A549 (cell line): ENCODE results near the gene SERINC5. TPM values are rescaled to one million over a fixed set of nuclear protein-coding genes. Genes with fewer than 3 reads are reported as not detected.

Experiments
- ATAC-seq, 2 experiments: fragments of 200-7000 bp in 1 of 2; fragments of >200 bp in 1 of 2; cut with Nextera tagmentation in 1 of 2; cut with Tn5 transposase in 1 of 2; 3 replicates each; pipeline versions ENCODE4 v1.8.0 to v1.9.1; 2018 to 2020; ENCODE audit warnings: mild to moderate bottlenecking in 1 of 2, moderate library complexity in 1 of 2
- CTCF ChIA-PET: fragments of 300-600 bp; sonication (Branson Sonifier 250); formaldehyde crosslinking; extraction: SDS; loops from one replicate; lab custom pipeline; 2021; ENCODE audit warnings: antibody characterized with exemption, inconsistent platforms; lab: Yijun Ruan, JAX
- POLR2A ChIA-PET: fragments of 350-600 bp; formaldehyde crosslinking; extraction: SDS; loops from one replicate; lab custom pipeline; 2021; ENCODE audit warnings: antibody characterized with exemption, inconsistent platforms; lab: Yijun Ruan, JAX
- DNase-seq, 2 experiments: peaks; one replicate each; pipeline versions ENCODE4 v3.0.0 to v3.0.0-alpha.2; 2011 to 2016; ENCODE audit warnings: low read depth in 1 of 2, low spot score in 1 of 2
- FAIRE-seq: peaks from 2 replicates; lab custom pipeline; 2011; peaks lifted over from hg19 to GRCh38; lab: Jason Lieb, UNC
- H3K27ac ChIP-seq, 2 experiments: fragments of >200 bp; sonication (Bioruptor Twin); formaldehyde crosslinking; 3 replicates each; pipeline ENCODE4 v1.5.1; 2016 to 2017
- H3K4me1 ChIP-seq: fragments of >200 bp; sonication (Bioruptor Twin); formaldehyde crosslinking; 3 replicates; pipeline ENCODE4 v1.6.1; 2016
- H3K4me2 ChIP-seq: fragments of >200 bp; sonication (Bioruptor Twin); formaldehyde crosslinking; 3 replicates; pipeline ENCODE4 v1.6.1; 2016
- H3K4me3 ChIP-seq: fragments of >200 bp; sonication (Bioruptor Twin); formaldehyde crosslinking; 3 replicates; pipeline ENCODE4 v1.5.1; 2016
- H3K9me3 ChIP-seq: fragments of >200 bp; sonication (Bioruptor Twin); formaldehyde crosslinking; 3 replicates; pipeline ENCODE4 v1.6.1; 2016
- EHMT2 ChIP-seq: fragments of 200-600 bp; sonication (generic); IDR thresholded peaks from 2 replicates; pipeline ENCODE4 v1.6.1; 2016; ENCODE audit warnings: antibody characterized with exemption, low read depth, mild to moderate bottlenecking, moderate library complexity
- FOSL2 ChIP-seq, 2 experiments: fragments of 450-650 bp in 1 of 2; fragments of >200 bp in 1 of 2; sonication (Bioruptor Twin) in 1 of 2; formaldehyde crosslinking; IDR thresholded peaks; 2 replicates each; pipeline versions ENCODE4 v1.5.0 to v1.6.1; 2016 to 2020; ENCODE audit warnings: mild to moderate bottlenecking in 1 of 2, moderate library complexity in 1 of 2
- GATA3 ChIP-seq: IDR thresholded peaks from 2 replicates; pipeline ENCODE4 v1.6.1; 2012; ENCODE audit warnings: borderline replicate concordance
- HDAC2 ChIP-seq: fragments of 200-600 bp; sonication (generic); IDR thresholded peaks from 2 replicates; pipeline ENCODE4 v1.6.1; 2016
- HEYL ChIP-seq: fragments of 250-450 bp; sonication (Bioruptor Pico); IDR thresholded peaks from 2 replicates; pipeline ENCODE4 v1.8.0; 2021; ENCODE audit warnings: mild to moderate bottlenecking, moderate library complexity
- HOXB13 ChIP-seq: fragments of 250-450 bp; sonication (Bioruptor Pico); IDR thresholded peaks from 2 replicates; pipeline ENCODE4 v1.5.0; 2020; ENCODE audit warnings: low read depth, mild to moderate bottlenecking, moderate library complexity
- JUNB ChIP-seq: fragments of >200 bp; sonication (Bioruptor Twin); formaldehyde crosslinking; IDR thresholded peaks from 2 replicates; pipeline ENCODE4 v1.6.1; 2016
- KDM1A ChIP-seq: fragments of 200-600 bp; sonication (generic); IDR thresholded peaks from 2 replicates; pipeline ENCODE4 v1.6.1; 2016; ENCODE audit warnings: low read depth, mild to moderate bottlenecking
- KDM5A ChIP-seq: fragments of 200-600 bp; sonication (generic); IDR thresholded peaks from 2 replicates; pipeline ENCODE4 v1.6.1; 2016; ENCODE audit warnings: antibody characterized with exemption, mild to moderate bottlenecking
- MAZ ChIP-seq: fragments of 150-350 bp; IDR thresholded peaks from 2 replicates; pipeline ENCODE4 v1.6.1; 2014; ENCODE audit warnings: antibody characterized with exemption, low read depth, low read length, borderline replicate concordance
- NFE2L2 ChIP-seq: fragments of 150-350 bp; conservative IDR thresholded peaks from 2 replicates; pipeline ENCODE4 v1.6.1; 2014; ENCODE audit warnings: low read length
- NPAS2 ChIP-seq: fragments of 250-450 bp; sonication (Bioruptor Pico); IDR thresholded peaks from 2 replicates; pipeline ENCODE4 v1.8.0; 2022; ENCODE audit warnings: mild to moderate bottlenecking, moderate library complexity, borderline replicate concordance
- NR3C1 ChIP-seq: fragments of >200 bp; sonication (Bioruptor Twin); formaldehyde crosslinking; IDR thresholded peaks from 3 replicates; pipeline ENCODE4 v1.6.1; 2017
- RAD21 ChIP-seq, 2 experiments: fragments of >200 bp in 1 of 2; sonication (Bioruptor Twin) in 1 of 2; formaldehyde crosslinking in 1 of 2; IDR thresholded peaks in 1 of 2; conservative IDR thresholded peaks in 1 of 2; 2 replicates in 1 of 2; 3 replicates in 1 of 2; pipeline ENCODE4 v1.6.1; 2012 to 2018; ENCODE audit warnings: inconsistent platforms in 1 of 2
- RARB ChIP-seq: fragments of 250-450 bp; sonication (Bioruptor Pico); IDR thresholded peaks from 2 replicates; pipeline ENCODE4 v1.8.0; 2021; ENCODE audit warnings: mild to moderate bottlenecking, moderate library complexity
- RNF2 ChIP-seq: fragments of 200-600 bp; sonication (generic); IDR thresholded peaks from 2 replicates; pipeline ENCODE4 v1.6.1; 2016; ENCODE audit warnings: low read depth, mild to moderate bottlenecking, antibody characterized with exemption, moderate library complexity, borderline replicate concordance
- TFCP2L1 ChIP-seq: fragments of 250-450 bp; sonication (Bioruptor Pico); IDR thresholded peaks from 2 replicates; pipeline ENCODE4 v1.5.0; 2021; ENCODE audit warnings: mild to moderate bottlenecking
- TP53 ChIP-seq: fragments of 250-450 bp; sonication (Bioruptor Pico); IDR thresholded peaks from 2 replicates; pipeline ENCODE4 v1.5.0; 2021; ENCODE audit warnings: mild to moderate bottlenecking, moderate library complexity
- ZNF302 ChIP-seq: fragments of 250-450 bp; sonication (Bioruptor Pico); IDR thresholded peaks from 2 replicates; pipeline ENCODE4 v1.9.0; 2021; ENCODE audit warnings: inconsistent platforms, mild to moderate bottlenecking, moderate library complexity
- WGBS: methylation state at CpG from one replicate; pipeline ENCODE4 v1.1.6; 2017; ENCODE audit errors: missing lambda C conversion rate; 5-methylcytosine and 5-hydroxymethylcytosine counted together
- polyA plus RNA-seq, 4 experiments: library from polyadenylated mRNA; depleted of rRNA in 3 of 4; stranded (reverse); fragments of >200 nt; fragmentation: RNase III in 1 of 4; extraction: RNeasy Plus Mini Kit Qiagen cat#74134 plus additional on column Dnase treatment in 1 of 4; gene quantifications; 2 replicates in 3 of 4; 3 replicates in 1 of 4; pipeline ENCODE4 v1.2.3, GENCODE V29; 2011 to 2017
- TF ChIP-seq, protein P1 (sequence below): fragments of >200 bp; sonication (Bioruptor Twin); formaldehyde crosslinking; IDR thresholded peaks from 3 replicates; pipeline ENCODE4 v1.6.1; 2016
- TF ChIP-seq, protein P2 (sequence below): IDR thresholded peaks from 2 replicates; pipeline ENCODE4 v1.6.1; 2012
- TF ChIP-seq, protein P3 (sequence below): fragments of 200-600 bp; sonication (generic); IDR thresholded peaks from 2 replicates; pipeline ENCODE4 v1.6.1; 2016; ENCODE audit warnings: antibody characterized with exemption, mild to moderate bottlenecking, moderate library complexity
- TF ChIP-seq, protein P4 (sequence below): fragments of 150-350 bp; IDR thresholded peaks from 2 replicates; pipeline ENCODE4 v1.6.1; 2014; ENCODE audit warnings: low read depth, mild to moderate bottlenecking, low read length
- TF ChIP-seq, protein P5 (sequence below): fragments of >200 bp; sonication (Bioruptor Twin); formaldehyde crosslinking; IDR thresholded peaks from 3 replicates; pipeline ENCODE4 v1.5.1; 2016

Gene SERINC5
- polyA plus RNA-seq, 2 of the 4 experiments (the other 2 are of a cell fraction): 7.0 to 13.4 TPM

DNA sequence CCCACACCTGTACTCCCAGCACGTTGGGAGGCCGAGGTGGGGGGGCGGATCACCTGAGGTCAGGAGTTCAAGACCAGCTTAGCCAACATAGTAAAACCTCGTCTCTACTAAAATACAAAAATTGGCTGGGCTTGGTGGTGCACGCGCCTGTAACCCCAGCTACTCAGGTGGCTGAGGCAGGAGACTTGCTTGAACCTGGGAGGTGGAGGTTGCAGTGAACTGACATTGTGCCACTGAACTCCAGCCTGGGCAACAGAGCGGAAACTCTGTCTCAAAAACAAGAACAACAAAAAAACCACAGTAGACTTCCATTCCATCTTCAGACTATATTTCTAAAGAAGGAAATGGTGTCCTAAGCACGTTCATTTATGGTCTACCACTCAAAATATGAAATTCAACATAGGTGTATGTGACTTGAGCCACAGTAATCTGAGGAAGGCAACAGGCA, 14.2 kb upstream of the SERINC5 start:
- no peak overlapping the region for H3K27ac ChIP-seq
- TF ChIP-seq NFE2L2 (no peak), EHMT2 (no peak), GATA3 (no peak), ZNF302 (CRISPR knock-in tag) (no peak), FOSL2 (IDR thresholded peaks at IDR 0.05) (no peak), FOSL2 (CRISPR knock-in tag; IDR thresholded peaks at IDR 0.05) (no peak), TFCP2L1 (CRISPR knock-in tag) (no peak), RARB (CRISPR knock-in tag) (no peak), HDAC2 (no peak), HEYL (no peak), JUNB (no peak), NPAS2 (no peak), NR3C1 (no peak), KDM1A (no peak), KDM5A (no peak), MAZ (no peak)
- TF ChIP-seq, protein P1, sequence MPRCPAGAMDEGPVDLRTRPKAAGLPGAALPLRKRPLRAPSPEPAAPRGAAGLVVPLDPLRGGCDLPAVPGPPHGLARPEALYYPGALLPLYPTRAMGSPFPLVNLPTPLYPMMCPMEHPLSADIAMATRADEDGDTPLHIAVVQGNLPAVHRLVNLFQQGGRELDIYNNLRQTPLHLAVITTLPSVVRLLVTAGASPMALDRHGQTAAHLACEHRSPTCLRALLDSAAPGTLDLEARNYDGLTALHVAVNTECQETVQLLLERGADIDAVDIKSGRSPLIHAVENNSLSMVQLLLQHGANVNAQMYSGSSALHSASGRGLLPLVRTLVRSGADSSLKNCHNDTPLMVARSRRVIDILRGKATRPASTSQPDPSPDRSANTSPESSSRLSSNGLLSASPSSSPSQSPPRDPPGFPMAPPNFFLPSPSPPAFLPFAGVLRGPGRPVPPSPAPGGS: no peak
- TF ChIP-seq, protein P2, sequence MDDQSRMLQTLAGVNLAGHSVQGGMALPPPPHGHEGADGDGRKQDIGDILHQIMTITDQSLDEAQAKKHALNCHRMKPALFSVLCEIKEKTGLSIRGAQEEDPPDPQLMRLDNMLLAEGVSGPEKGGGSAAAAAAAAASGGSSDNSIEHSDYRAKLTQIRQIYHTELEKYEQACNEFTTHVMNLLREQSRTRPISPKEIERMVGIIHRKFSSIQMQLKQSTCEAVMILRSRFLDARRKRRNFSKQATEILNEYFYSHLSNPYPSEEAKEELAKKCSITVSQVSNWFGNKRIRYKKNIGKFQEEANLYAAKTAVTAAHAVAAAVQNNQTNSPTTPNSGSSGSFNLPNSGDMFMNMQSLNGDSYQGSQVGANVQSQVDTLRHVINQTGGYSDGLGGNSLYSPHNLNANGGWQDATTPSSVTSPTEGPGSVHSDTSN: no peak
- TF ChIP-seq, protein P3, sequence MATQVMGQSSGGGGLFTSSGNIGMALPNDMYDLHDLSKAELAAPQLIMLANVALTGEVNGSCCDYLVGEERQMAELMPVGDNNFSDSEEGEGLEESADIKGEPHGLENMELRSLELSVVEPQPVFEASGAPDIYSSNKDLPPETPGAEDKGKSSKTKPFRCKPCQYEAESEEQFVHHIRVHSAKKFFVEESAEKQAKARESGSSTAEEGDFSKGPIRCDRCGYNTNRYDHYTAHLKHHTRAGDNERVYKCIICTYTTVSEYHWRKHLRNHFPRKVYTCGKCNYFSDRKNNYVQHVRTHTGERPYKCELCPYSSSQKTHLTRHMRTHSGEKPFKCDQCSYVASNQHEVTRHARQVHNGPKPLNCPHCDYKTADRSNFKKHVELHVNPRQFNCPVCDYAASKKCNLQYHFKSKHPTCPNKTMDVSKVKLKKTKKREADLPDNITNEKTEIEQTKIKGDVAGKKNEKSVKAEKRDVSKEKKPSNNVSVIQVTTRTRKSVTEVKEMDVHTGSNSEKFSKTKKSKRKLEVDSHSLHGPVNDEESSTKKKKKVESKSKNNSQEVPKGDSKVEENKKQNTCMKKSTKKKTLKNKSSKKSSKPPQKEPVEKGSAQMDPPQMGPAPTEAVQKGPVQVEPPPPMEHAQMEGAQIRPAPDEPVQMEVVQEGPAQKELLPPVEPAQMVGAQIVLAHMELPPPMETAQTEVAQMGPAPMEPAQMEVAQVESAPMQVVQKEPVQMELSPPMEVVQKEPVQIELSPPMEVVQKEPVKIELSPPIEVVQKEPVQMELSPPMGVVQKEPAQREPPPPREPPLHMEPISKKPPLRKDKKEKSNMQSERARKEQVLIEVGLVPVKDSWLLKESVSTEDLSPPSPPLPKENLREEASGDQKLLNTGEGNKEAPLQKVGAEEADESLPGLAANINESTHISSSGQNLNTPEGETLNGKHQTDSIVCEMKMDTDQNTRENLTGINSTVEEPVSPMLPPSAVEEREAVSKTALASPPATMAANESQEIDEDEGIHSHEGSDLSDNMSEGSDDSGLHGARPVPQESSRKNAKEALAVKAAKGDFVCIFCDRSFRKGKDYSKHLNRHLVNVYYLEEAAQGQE: no peak
- TF ChIP-seq, all 56 proteins: peak for 0
- ChIA-PET CTCF (no interaction called here), POLR2A (no interaction called here)
- 74% methylated on average over 8 of the region's 8 CpGs for WGBS
- ATAC-seq (no peak), DNase-seq (no peak), FAIRE-seq (no peak)
- Histone ChIP-seq H3K4me1 (no peaks in the 10 kb centered on the region), H3K4me2 (no peak overlapping the region), H3K4me3 (no peak overlapping the region), H3K9me3 (no peaks in the 10 kb centered on the region)

DNA sequence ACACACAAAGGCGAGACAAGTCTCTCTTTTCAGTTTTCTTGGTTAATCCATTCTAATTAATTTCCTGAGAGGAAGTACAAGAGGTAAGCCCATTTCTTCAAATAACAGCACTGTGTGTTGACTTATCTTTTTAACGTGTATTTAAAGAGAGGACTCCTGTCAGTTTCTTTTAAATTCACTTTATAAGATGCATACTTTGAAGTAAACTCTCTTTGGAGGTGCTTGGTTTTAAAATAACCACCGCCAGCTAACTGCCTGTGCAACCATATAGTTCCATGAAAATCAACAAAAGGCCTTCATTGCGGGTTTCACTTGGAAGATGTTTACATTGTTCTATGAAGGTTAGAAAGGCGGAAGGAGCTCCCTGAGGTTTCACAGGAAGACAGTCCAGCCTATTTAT, 13.1 kb upstream of the SERINC5 start:
- H3K27ac ChIP-seq: no peak overlapping the region
- H3K9me3 ChIP-seq: no peaks in the 10 kb centered on the region
- 59% methylated on average over 5 of the region's 5 CpGs for WGBS
- DNase-seq (no peak), FAIRE-seq (no peak), ATAC-seq (no peak)
- no peak overlapping the region for H3K4me2 ChIP-seq
- ChIA-PET POLR2A (no interaction called here), CTCF (interaction anchor here (1.1 kb wide), 1 partner anchor 177 kb away, joined by 4 read pairs; no protein-coding TSS in a partner anchor)
- TF ChIP-seq HOXB13 (CRISPR knock-in tag) (no peak), RARB (CRISPR knock-in tag) (no peak), RNF2 (no peak), RAD21 (conservative IDR thresholded peaks at IDR 0.05 in 1 of 2, IDR thresholded peaks at IDR 0.05 in 1 of 2) (no peak), TP53 (CRISPR knock-in tag) (no peak)
- TF ChIP-seq, protein P4, sequence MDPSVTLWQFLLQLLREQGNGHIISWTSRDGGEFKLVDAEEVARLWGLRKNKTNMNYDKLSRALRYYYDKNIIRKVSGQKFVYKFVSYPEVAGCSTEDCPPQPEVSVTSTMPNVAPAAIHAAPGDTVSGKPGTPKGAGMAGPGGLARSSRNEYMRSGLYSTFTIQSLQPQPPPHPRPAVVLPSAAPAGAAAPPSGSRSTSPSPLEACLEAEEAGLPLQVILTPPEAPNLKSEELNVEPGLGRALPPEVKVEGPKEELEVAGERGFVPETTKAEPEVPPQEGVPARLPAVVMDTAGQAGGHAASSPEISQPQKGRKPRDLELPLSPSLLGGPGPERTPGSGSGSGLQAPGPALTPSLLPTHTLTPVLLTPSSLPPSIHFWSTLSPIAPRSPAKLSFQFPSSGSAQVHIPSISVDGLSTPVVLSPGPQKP: no peak
- TF ChIP-seq, protein P5, sequence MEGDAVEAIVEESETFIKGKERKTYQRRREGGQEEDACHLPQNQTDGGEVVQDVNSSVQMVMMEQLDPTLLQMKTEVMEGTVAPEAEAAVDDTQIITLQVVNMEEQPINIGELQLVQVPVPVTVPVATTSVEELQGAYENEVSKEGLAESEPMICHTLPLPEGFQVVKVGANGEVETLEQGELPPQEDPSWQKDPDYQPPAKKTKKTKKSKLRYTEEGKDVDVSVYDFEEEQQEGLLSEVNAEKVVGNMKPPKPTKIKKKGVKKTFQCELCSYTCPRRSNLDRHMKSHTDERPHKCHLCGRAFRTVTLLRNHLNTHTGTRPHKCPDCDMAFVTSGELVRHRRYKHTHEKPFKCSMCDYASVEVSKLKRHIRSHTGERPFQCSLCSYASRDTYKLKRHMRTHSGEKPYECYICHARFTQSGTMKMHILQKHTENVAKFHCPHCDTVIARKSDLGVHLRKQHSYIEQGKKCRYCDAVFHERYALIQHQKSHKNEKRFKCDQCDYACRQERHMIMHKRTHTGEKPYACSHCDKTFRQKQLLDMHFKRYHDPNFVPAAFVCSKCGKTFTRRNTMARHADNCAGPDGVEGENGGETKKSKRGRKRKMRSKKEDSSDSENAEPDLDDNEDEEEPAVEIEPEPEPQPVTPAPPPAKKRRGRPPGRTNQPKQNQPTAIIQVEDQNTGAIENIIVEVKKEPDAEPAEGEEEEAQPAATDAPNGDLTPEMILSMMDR: no peak
- no peaks in the 10 kb centered on the region for H3K4me1 ChIP-seq
- no peak overlapping the region for H3K4me3 ChIP-seq
